ENCODE measurements around the gene NPPB.

GRCh38 chr1:11904978-11905377 is 46.2 kb upstream of the NPPB start:
- TF ChIP-seq CTCF (IDR thresholded peaks at IDR 0.05) (no peak), POLR2A (IDR thresholded peaks at IDR 0.05) (no peak)

Data from uterus (tissue), 2 donors.